ENCODE data around the gene CNTNAP2. TPM values are rescaled to one million over a fixed set of nuclear protein-coding genes. Genes with fewer than 3 reads are reported as not detected.

CNTNAP2 gene
- total and polyA plus RNA-seq, 8 donors, result 0.09 to 1.1 (median 0.38) TPM

DNA sequence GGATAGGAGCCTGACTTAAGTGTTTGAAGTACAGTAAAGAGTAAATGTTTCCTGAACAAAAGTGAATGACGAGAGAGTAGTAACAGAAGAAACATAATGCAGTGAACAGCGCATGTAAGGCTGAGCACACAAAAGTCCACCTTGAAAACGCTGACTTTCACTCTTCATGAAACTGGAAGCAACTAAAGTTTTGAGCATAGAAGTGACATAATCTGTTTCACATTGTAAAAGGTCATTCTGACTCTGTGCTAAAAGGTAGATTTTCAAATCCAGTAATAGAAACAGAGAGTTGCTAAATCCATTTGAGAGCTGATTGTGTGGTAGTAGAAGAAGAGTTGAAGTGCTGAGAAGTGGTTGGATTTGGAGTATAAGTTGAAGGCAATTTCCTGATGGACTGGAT lies 1037.0 kb downstream of the CNTNAP2 start:
- Histone ChIP-seq H3K4me3 (no peak overlapping the region), H3K4me1 (no peaks in the 10 kb centered on the region), H3K9me3 (no peaks in the 10 kb centered on the region), H3K27me3 (no peaks in the 10 kb centered on the region), H3K27ac (no peak overlapping the region), H3K36me3 (no peaks in the 10 kb centered on the region)
- intact Hi-C loops (cut with DNase I), result no loop called here
- FAIRE-seq, result no peak
- 87 to 92% methylated on average over 3 of the region's 3 CpGs for WGBS, 2 donors
- DNase-seq, result no peak
- no peak for ATAC-seq
- TF ChIP-seq CTCF (IDR thresholded peaks at IDR 0.05), result no peak

- Histone ChIP-seq H3K27ac (no peak overlapping the region), H3K36me3 (no peaks in the 10 kb centered on the region), H3K4me3 (no peak overlapping the region), H3K4me1 (no peaks in the 10 kb centered on the region), H3K27me3 (no peaks in the 10 kb centered on the region), H3K9me3 (no peaks in the 10 kb centered on the region)
- 96% methylated on average over 1 of the region's 1 CpG for WGBS, 2 donors
- intact Hi-C loops (cut with DNase I), result no loop called here
- no peak for FAIRE-seq
- ATAC-seq, result no peak
- DNase-seq, result no peak
- no peak for TF ChIP-seq CTCF (IDR thresholded peaks at IDR 0.05)
Observed at GRCh38 chr7:147161405-147161804, 1044.8 kb downstream of the CNTNAP2 start.

- H3K9me3 ChIP-seq, result no peaks in the 10 kb centered on the region
- H3K4me1 ChIP-seq, result no peaks in the 10 kb centered on the region
- no peak for ATAC-seq
- peak in 1 of 6 donors; percentile 63 for DNase-seq
- no peak for FAIRE-seq
- H3K27ac ChIP-seq, result no peak overlapping the region
- no peaks in the 10 kb centered on the region for H3K27me3 ChIP-seq
- 84 to 88% methylated on average over 14 of the region's 14 CpGs for WGBS, 2 donors
- no peak overlapping the region for H3K4me3 ChIP-seq
- no peak for TF ChIP-seq CTCF (IDR thresholded peaks at IDR 0.05)
- H3K36me3 ChIP-seq, result no peaks in the 10 kb centered on the region
- intact Hi-C loops (cut with DNase I), result no loop called here
Observed at GRCh38 chr7:147170341-147171012, 1053.9 kb downstream of the CNTNAP2 start.

GRCh38 chr7:147171013-147171391 lies 1054.4 kb downstream of the CNTNAP2 start:
- Histone ChIP-seq H3K27ac (no peak overlapping the region), H3K4me1 (no peaks in the 10 kb centered on the region), H3K36me3 (no peaks in the 10 kb centered on the region), H3K27me3 (no peaks in the 10 kb centered on the region), H3K9me3 (no peaks in the 10 kb centered on the region), H3K4me3 (no peak overlapping the region)
- no peak for ATAC-seq
- intact Hi-C loops (cut with DNase I), result no loop called here
- no peak for DNase-seq
- WGBS, 2 donors, result 85 to 86% methylated on average over 6 of the region's 6 CpGs
- no peak for FAIRE-seq
- TF ChIP-seq CTCF (IDR thresholded peaks at IDR 0.05), result no peak

DNA sequence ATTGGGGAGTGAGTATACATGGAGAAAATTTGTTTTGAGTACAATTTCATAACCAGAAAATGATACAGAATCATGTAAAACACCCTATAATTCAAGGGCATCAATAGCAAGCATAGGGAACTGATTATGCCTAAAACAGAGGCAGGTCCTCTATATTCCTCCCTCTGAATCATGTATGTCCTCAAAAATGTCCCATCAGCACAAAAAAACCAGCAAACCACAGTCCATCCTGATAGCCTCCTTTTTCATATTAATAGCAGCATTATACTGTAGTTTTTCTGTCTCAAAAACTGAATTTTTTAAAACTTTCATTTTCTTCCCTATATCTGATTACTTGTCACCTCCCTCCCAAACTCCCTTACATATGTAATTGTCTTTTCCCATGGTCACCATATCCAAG lies 1057.3 kb downstream of the CNTNAP2 start:
- Histone ChIP-seq H3K9me3 (no peaks in the 10 kb centered on the region), H3K27ac (no peak overlapping the region), H3K4me1 (no peaks in the 10 kb centered on the region), H3K27me3 (no peaks in the 10 kb centered on the region), H3K4me3 (no peak overlapping the region), H3K36me3 (no peaks in the 10 kb centered on the region)
- intact Hi-C loops (cut with DNase I), result no loop called here
- no peak for ATAC-seq
- FAIRE-seq, result no peak
- DNase-seq, result no peak
- no peak for TF ChIP-seq CTCF (IDR thresholded peaks at IDR 0.05)
